Neural cell (in vitro differentiated cells): ENCODE data around the gene PROX1. TPM values are rescaled to one million over a fixed set of nuclear protein-coding genes. Genes with fewer than 3 reads are reported as not detected.

Experiments used
- H2AFZ ChIP-seq: fragments of 200-600, 300-800 bp; sonication (generic), shearing (Covaris generic); 2 replicates; pipeline ENCODE4 v1.6.0; 2014; ENCODE audit warnings: low read depth, mild to moderate bottlenecking, antibody characterized with exemption, low read length, moderate library complexity
- H3F3A ChIP-seq: fragments of 200-600 bp; shearing (Covaris generic); 2 replicates; pipeline ENCODE4 v1.6.1; 2016; ENCODE audit warnings: mild to moderate bottlenecking, moderate library complexity, mixed read lengths, antibody characterized with exemption, low read length; ENCODE audit not compliant: insufficient read depth, poor library complexity, severe bottlenecking
- H3K27ac ChIP-seq: fragments of 200-600, 300-800 bp; sonication (generic), shearing (Covaris generic); 2 replicates; pipeline ENCODE4 v1.5.1; 2014; ENCODE audit warnings: mild to moderate bottlenecking, low read length, moderate library complexity
- H3K27me3 ChIP-seq: fragments of 300-800, 200-600 bp; sonication (generic), shearing (Covaris generic); 2 replicates; pipeline ENCODE4 v1.6.0; 2014; ENCODE audit warnings: mild to moderate bottlenecking, low read depth, low read length, moderate library complexity; ENCODE audit not compliant: insufficient read depth
- H3K36me3 ChIP-seq: fragments of 300-800, 200-600 bp; sonication (generic), shearing (Covaris generic); 2 replicates; pipeline ENCODE4 v1.5.1; 2014; ENCODE audit warnings: mild to moderate bottlenecking, antibody characterized with exemption, low read length, moderate library complexity; ENCODE audit not compliant: insufficient read depth
- H3K4me2 ChIP-seq: fragments of 300-800, 200-600 bp; sonication (generic), shearing (Covaris generic); 2 replicates; pipeline ENCODE4 v1.6.0; 2014; ENCODE audit warnings: mild to moderate bottlenecking, low read length
- H3K4me3 ChIP-seq: fragments of 300-800, 200-600 bp; sonication (generic), shearing (Covaris generic); 2 replicates; pipeline ENCODE4 v1.5.1; 2014; ENCODE audit warnings: mild to moderate bottlenecking, low read length, moderate library complexity
- H3K79me2 ChIP-seq: fragments of 200-600 bp; shearing (Covaris generic); replicated peaks from 2 replicates; pipeline ENCODE4 v1.6.0; 2014; ENCODE audit warnings: mild to moderate bottlenecking, low read length, moderate library complexity; ENCODE audit not compliant: insufficient read depth
- H3K9ac ChIP-seq: fragments of 300-800, 200-600 bp; sonication (generic), shearing (Covaris generic); 2 replicates; pipeline ENCODE4 v1.6.1; 2016; ENCODE audit warnings: mild to moderate bottlenecking, low read length, mixed read lengths
- H3K9me2 ChIP-seq: fragments of 200-600 bp; shearing (Covaris generic); 2 replicates; pipeline ENCODE4 v1.6.1; 2016; ENCODE audit warnings: mild to moderate bottlenecking, low read length, mixed read lengths; ENCODE audit not compliant: insufficient read depth
- H3K9me3 ChIP-seq: fragments of 200-600, 300-800 bp; sonication (generic), shearing (Covaris generic); 2 replicates; pipeline ENCODE4 v1.6.1; 2016; ENCODE audit warnings: mild to moderate bottlenecking, mixed run types, low read length, moderate library complexity, mixed read lengths
- H4K20me1 ChIP-seq: fragments of 200-600 bp; shearing (Covaris generic); 2 replicates; pipeline ENCODE4 v1.6.1; 2016; ENCODE audit warnings: mild to moderate bottlenecking, mixed run types; ENCODE audit not compliant: insufficient read depth
- CTCF ChIP-seq: fragments of 450-650 bp; IDR thresholded peaks from 2 replicates; pipeline ENCODE4 v1.5.1; 2014; ENCODE audit warnings: antibody characterized with exemption, mild to moderate bottlenecking, moderate library complexity; ENCODE audit not compliant: poor library complexity, severe bottlenecking
- EP300 ChIP-seq: fragments of 450-650 bp; conservative IDR thresholded peaks from 2 replicates; pipeline ENCODE4 v1.6.1; 2014; ENCODE audit warnings: antibody characterized with exemption, mild to moderate bottlenecking, moderate library complexity; ENCODE audit not compliant: poor library complexity, severe bottlenecking
- EZH2 ChIP-seq: fragments of 200-600, 300-800 bp; shearing (Covaris generic), sonication (generic); IDR thresholded peaks from 2 replicates; pipeline ENCODE4 v1.6.1; 2014; ENCODE audit warnings: antibody characterized with exemption, low read length, borderline replicate concordance, mild to moderate bottlenecking; ENCODE audit not compliant: insufficient read depth, poor library complexity, severe bottlenecking
- MXI1 ChIP-seq: fragments of 450-650 bp; conservative IDR thresholded peaks from 2 replicates; pipeline ENCODE4 v1.6.1; 2014; ENCODE audit warnings: antibody characterized with exemption, mild to moderate bottlenecking; ENCODE audit not compliant: poor library complexity, severe bottlenecking
- POLR2AphosphoS5 ChIP-seq: IDR thresholded peaks from 2 replicates; pipeline ENCODE4 v1.6.1; 2012
- RAD21 ChIP-seq: fragments of 450-650 bp; conservative IDR thresholded peaks from 2 replicates; pipeline ENCODE4 v1.6.1; 2014; ENCODE audit warnings: antibody characterized with exemption, mild to moderate bottlenecking, moderate library complexity
- SMC3 ChIP-seq: fragments of 450-650 bp; conservative IDR thresholded peaks from 2 replicates; pipeline ENCODE4 v1.6.1; 2014; ENCODE audit warnings: antibody characterized with exemption, mild to moderate bottlenecking, moderate library complexity; ENCODE audit not compliant: poor library complexity
- TAF1 ChIP-seq: IDR thresholded peaks from 2 replicates; pipeline ENCODE4 v1.6.1; 2012; ENCODE audit warnings: low read depth
- polyA plus RNA-seq: library from polyadenylated mRNA; depleted of rRNA; stranded (reverse); fragments of >200 nt; gene quantifications from 2 replicates; pipeline ENCODE4 v1.2.3, GENCODE V29; 2014
- TF ChIP-seq, protein P1 (sequence below): IDR thresholded peaks from 2 replicates; pipeline ENCODE4 v1.6.1; 2012; ENCODE audit warnings: borderline replicate concordance

PROX1 gene
- polyA plus RNA-seq, 1 donor from 2014 or later = 1.0 TPM

DNA sequence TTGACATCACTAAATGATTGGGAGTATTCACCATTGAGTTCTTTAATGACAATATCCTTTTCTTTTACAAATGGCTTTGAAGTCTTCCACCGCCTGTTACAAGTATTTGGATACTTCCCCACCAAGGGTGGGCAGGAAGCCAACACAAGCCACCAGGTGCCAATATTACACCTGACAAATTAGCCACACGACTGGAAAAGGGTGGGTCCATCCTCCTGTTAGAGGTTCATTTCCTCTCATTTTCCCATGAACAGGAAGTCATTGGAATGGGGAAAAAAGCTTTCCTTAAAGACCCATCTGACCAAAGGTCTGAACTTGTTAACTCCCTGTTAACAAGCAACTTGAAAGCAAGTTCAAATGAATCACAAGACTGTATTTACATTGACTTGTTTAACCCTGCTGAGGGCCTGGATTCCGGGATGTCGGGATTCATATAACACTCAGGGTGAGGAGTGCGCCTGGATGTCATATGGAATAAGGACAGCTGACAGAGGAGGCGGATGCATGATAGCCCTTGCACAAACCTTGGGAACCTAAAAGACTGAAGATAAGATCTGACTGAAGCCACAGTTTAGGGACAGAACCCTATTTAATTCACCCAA, 40.5 kb upstream of the PROX1 start:
- Histone ChIP-seq H2AFZ (no peak overlapping the region), H3K9me2 (no peaks in the 10 kb centered on the region), H3F3A (no peaks in the 10 kb centered on the region), H3K4me2 (no peak overlapping the region), H4K20me1 (no peaks in the 10 kb centered on the region), H3K27me3 (no peaks in the 10 kb centered on the region), H3K4me3 (no peak overlapping the region), H3K27ac (no peak overlapping the region), H3K36me3 (no peaks in the 10 kb centered on the region), H3K9me3 (no peaks in the 10 kb centered on the region), H3K79me2 (no peaks in the 10 kb centered on the region), H3K9ac (no peak overlapping the region)
- TF ChIP-seq, protein P1, sequence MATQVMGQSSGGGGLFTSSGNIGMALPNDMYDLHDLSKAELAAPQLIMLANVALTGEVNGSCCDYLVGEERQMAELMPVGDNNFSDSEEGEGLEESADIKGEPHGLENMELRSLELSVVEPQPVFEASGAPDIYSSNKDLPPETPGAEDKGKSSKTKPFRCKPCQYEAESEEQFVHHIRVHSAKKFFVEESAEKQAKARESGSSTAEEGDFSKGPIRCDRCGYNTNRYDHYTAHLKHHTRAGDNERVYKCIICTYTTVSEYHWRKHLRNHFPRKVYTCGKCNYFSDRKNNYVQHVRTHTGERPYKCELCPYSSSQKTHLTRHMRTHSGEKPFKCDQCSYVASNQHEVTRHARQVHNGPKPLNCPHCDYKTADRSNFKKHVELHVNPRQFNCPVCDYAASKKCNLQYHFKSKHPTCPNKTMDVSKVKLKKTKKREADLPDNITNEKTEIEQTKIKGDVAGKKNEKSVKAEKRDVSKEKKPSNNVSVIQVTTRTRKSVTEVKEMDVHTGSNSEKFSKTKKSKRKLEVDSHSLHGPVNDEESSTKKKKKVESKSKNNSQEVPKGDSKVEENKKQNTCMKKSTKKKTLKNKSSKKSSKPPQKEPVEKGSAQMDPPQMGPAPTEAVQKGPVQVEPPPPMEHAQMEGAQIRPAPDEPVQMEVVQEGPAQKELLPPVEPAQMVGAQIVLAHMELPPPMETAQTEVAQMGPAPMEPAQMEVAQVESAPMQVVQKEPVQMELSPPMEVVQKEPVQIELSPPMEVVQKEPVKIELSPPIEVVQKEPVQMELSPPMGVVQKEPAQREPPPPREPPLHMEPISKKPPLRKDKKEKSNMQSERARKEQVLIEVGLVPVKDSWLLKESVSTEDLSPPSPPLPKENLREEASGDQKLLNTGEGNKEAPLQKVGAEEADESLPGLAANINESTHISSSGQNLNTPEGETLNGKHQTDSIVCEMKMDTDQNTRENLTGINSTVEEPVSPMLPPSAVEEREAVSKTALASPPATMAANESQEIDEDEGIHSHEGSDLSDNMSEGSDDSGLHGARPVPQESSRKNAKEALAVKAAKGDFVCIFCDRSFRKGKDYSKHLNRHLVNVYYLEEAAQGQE = no peak
- TF ChIP-seq EZH2 = no peak

GRCh38 chr1:213951876-213952275, 35.9 kb upstream of the PROX1 start:
- H3K9me3 ChIP-seq = no peaks in the 10 kb centered on the region
- H3K9ac ChIP-seq = no peak overlapping the region
- H3K27me3 ChIP-seq = no peaks in the 10 kb centered on the region
- H3K79me2 ChIP-seq = no peaks in the 10 kb centered on the region
- no peak overlapping the region for H3K4me3 ChIP-seq
- no peak overlapping the region for H2AFZ ChIP-seq
- no peaks in the 10 kb centered on the region for H3K9me2 ChIP-seq
- H3K36me3 ChIP-seq = no peaks in the 10 kb centered on the region
- H3F3A ChIP-seq = no peaks in the 10 kb centered on the region
- TF ChIP-seq, protein P1 = no peak
- TF ChIP-seq EZH2 (no peak), SMC3 (no peak), MXI1 (no peak), POLR2AphosphoS5 (no peak), EP300 (no peak), TAF1 (no peak), RAD21 (no peak), CTCF (no peak)
- H3K27ac ChIP-seq = no peak overlapping the region
- no peaks in the 10 kb centered on the region for H4K20me1 ChIP-seq
- H3K4me2 ChIP-seq = no peak overlapping the region
